ENCODE data around the gene ATXN2L. TPM values are rescaled to one million over a fixed set of nuclear protein-coding genes. Genes with fewer than 3 reads are reported as not detected.

Gene ATXN2L
- total and polyA plus RNA-seq, 10 of the 15 experiments (the other 5 are each of a cell fraction or from before 2014, with no cell fraction given), result 3.5 to 210 (median 61.1) TPM

GRCh38 chr16:28823873-28824716, 1.3 kb downstream of the ATXN2L start (continued):
- TF ChIP-seq POLR2AphosphoS5 (IDR thresholded peaks at IDR 0.05; ENCODE audit: low read length) (peak; percentile 93), EGR1 (IDR thresholded peaks at IDR 0.05; ENCODE audit: borderline replicate concordance in 1 of 2, low read depth in 2 of 2, low read length in 2 of 2) (peak in 1 of 2 experiments; percentile 5; a peak in 1 of 3 replicates), RELB (IDR thresholded peaks at IDR 0.05; ENCODE audit: low read depth) (peak; percentile 96), HDAC6 (IDR thresholded peaks at IDR 0.05; ENCODE audit: unreplicated experiment) (no peak), ZNF384 (IDR thresholded peaks at IDR 0.05; ENCODE audit: borderline replicate concordance, low read depth, low read length) (no peak), HDGF (IDR thresholded peaks at IDR 0.05) (peak; percentile 99), SUPT20H (IDR thresholded peaks at IDR 0.05; ENCODE audit: borderline replicate concordance, control insufficient read depth, low read depth, low read length) (no peak), IKZF1 (conservative IDR thresholded peaks at IDR 0.05) (peak; percentile 86), ATF7 (IDR thresholded peaks at IDR 0.05; ENCODE audit: low read depth) (0 out of 2 replicates have a peak, but pooled peaks have one; percentile 48), YY1 (IDR thresholded peaks at IDR 0.05; ENCODE audit: low read depth, low read length) (0 out of 2 replicates have a peak, but pooled peaks have one; percentile 26), JUNB (IDR thresholded peaks at IDR 0.05) (peak; percentile 24; the same call in 1 of the 2 replicates), STAT1 (conservative IDR thresholded peaks at IDR 0.05) (peak; percentile 61; the same call in 1 of the 2 replicates), GABPA (IDR thresholded peaks at IDR 0.05; ENCODE audit: low read depth) (0 out of 2 replicates have a peak, but pooled peaks have one; percentile 39), ZBTB40 (IDR thresholded peaks at IDR 0.05; ENCODE audit: borderline replicate concordance) (peak; percentile 65; the same call in 1 of the 2 replicates), POU2F2 (IDR thresholded peaks at IDR 0.05; ENCODE audit: borderline replicate concordance, low read depth, low read length) (no peak), LARP7 (IDR thresholded peaks at IDR 0.05) (0 out of 2 replicates have a peak, but pooled peaks have one; percentile 46), IRF3 (IDR thresholded peaks at IDR 0.05) (no peak), RUNX3 (IDR thresholded peaks at IDR 0.05; ENCODE audit: low read length) (peak; percentile 73)

Data from GM12878 (cell line).